A673 (cell line): ENCODE results near the gene MELTF. TPM values are rescaled to one million over a fixed set of nuclear protein-coding genes. Genes with fewer than 3 reads are reported as not detected.

Experiments
- BruUV-seq: library from RNA; stranded (reverse); fragments of 400-500 nt; replicated peaks from 2 replicates; lab custom pipeline; 2021; lab: Mats Ljungman, UMichigan
- CTCF ChIA-PET: fragments of 300-600 bp; sonication (Branson Sonifier 250); formaldehyde crosslinking; loops from one replicate; lab custom pipeline; 2022; ENCODE audit warnings: antibody characterized with exemption; lab: Charles Lee
- POLR2A ChIA-PET: fragments of 300-600 bp; sonication (Branson Sonifier 250); formaldehyde crosslinking; loops from one replicate; lab custom pipeline; 2022; ENCODE audit warnings: antibody characterized with exemption; ENCODE audit not compliant: low non-redundant PET; lab: Charles Lee
- DNase-seq: peaks from one replicate; pipeline ENCODE4 v3.0.0-alpha.2; 2015; ENCODE audit warnings: low spot score
- H3K27ac ChIP-seq: fragments of 200-600 bp; sonication (generic); 2 replicates; pipeline ENCODE4 v1.5.1; 2016; ENCODE audit warnings: mixed run types, low read depth, mild to moderate bottlenecking, mixed read lengths, antibody characterized with exemption, low read length; ENCODE audit not compliant: poor library complexity, severe bottlenecking
- H3K27me3 ChIP-seq: fragments of 200-600 bp; sonication (generic); replicated peaks from 2 replicates; pipeline ENCODE4 v1.6.1; 2017; ENCODE audit warnings: mixed run types, low read depth, mild to moderate bottlenecking, mixed read lengths, antibody characterized with exemption, low read length; ENCODE audit not compliant: insufficient read depth, poor library complexity
- H3K36me3 ChIP-seq: fragments of 200-600 bp; sonication (generic); 2 replicates; pipeline ENCODE4 v1.6.1; 2016; ENCODE audit warnings: mixed run types, mild to moderate bottlenecking, mixed read lengths, antibody characterized with exemption, low read length; ENCODE audit not compliant: insufficient read depth, poor library complexity, severe bottlenecking
- H3K4me1 ChIP-seq: fragments of 200-600 bp; sonication (generic); 2 replicates; pipeline ENCODE4 v1.6.1; 2017; ENCODE audit warnings: mixed run types, mild to moderate bottlenecking, mixed read lengths, antibody characterized with exemption, low read length; ENCODE audit not compliant: insufficient read depth, poor library complexity, severe bottlenecking
- H3K4me3 ChIP-seq: fragments of 200-600 bp; sonication (generic); 2 replicates; pipeline ENCODE4 v1.5.1; 2016; ENCODE audit warnings: low read depth, mixed run types, mild to moderate bottlenecking, mixed read lengths, low read length; ENCODE audit not compliant: poor library complexity, severe bottlenecking
- H3K9me3 ChIP-seq: fragments of 200-600 bp; sonication (generic); 2 replicates; pipeline ENCODE4 v1.6.1; 2016; ENCODE audit warnings: mixed run types, low read depth, mild to moderate bottlenecking, mixed read lengths, antibody characterized with exemption, low read length; ENCODE audit not compliant: poor library complexity, severe bottlenecking
- EZH2 ChIP-seq: fragments of 200-600 bp; sonication (generic); IDR thresholded peaks from 2 replicates; pipeline ENCODE4 v1.6.1; 2017; ENCODE audit warnings: borderline replicate concordance, low read depth, mild to moderate bottlenecking, mixed read lengths, antibody characterized with exemption, low read length; ENCODE audit not compliant: poor library complexity, severe bottlenecking
- intact Hi-C: fragments of 100-400 bp; cut with micrococcal nuclease; formaldehyde crosslinking; loops from one replicate; pipeline ENCODE4 v1.10.0; 2022; ENCODE audit not compliant: unreplicated experiment
- total RNA-seq: library from RNA; stranded (reverse); gene quantifications from 2 replicates; pipeline ENCODE4 v1.2.3, GENCODE V29; 2021
- TF ChIP-seq, protein P1 (sequence below): fragments of 300-800, 200-600 bp; sonication (generic); conservative IDR thresholded peaks from 2 replicates; pipeline ENCODE4 v1.5.1; 2017; ENCODE audit warnings: low read depth, mild to moderate bottlenecking, antibody characterized with exemption, low read length, moderate library complexity, mixed read lengths

Gene MELTF
- total RNA-seq, 1 experiment from 2014 or later: 2.6 TPM

DNA sequence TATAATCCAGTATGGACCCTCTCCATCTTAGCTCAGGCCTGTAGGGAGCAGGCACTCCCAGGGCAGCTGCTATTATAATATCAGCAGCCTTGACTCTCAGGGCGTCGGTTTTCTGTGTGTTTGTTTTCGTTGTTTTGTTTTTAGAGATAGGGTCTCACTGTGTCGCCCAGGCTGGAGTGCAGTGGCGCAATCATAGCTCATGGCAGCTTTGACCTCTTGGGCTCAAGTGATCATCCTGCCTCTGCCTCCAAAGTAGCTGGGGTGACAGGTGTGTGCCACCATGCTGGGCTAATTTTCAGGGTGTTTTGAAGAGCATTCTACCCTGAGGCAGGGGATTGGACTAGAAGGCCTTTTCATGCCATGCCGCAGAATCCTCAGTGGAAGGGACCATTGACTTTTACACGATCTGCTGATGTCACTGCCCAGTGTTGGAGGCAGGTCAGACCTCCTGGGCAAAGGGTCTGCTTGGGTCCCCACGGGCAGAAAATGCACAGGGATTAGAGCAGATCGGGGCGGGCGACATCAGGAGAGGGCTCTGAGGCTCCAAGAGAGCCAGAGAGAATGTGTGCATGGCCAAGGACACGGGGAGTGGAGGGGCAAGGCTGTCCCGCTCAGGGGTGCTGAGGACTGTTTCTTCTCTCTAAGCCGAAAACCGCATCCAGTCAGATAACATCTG is 7.8 kb downstream of the MELTF start:
- intact Hi-C loops: no loop called here
- no peak overlapping the region for H3K4me3 ChIP-seq
- ChIA-PET CTCF (no interaction called here), POLR2A (no interaction called here)
- no peaks in the 10 kb centered on the region for H3K9me3 ChIP-seq
- TF ChIP-seq, protein P1, sequence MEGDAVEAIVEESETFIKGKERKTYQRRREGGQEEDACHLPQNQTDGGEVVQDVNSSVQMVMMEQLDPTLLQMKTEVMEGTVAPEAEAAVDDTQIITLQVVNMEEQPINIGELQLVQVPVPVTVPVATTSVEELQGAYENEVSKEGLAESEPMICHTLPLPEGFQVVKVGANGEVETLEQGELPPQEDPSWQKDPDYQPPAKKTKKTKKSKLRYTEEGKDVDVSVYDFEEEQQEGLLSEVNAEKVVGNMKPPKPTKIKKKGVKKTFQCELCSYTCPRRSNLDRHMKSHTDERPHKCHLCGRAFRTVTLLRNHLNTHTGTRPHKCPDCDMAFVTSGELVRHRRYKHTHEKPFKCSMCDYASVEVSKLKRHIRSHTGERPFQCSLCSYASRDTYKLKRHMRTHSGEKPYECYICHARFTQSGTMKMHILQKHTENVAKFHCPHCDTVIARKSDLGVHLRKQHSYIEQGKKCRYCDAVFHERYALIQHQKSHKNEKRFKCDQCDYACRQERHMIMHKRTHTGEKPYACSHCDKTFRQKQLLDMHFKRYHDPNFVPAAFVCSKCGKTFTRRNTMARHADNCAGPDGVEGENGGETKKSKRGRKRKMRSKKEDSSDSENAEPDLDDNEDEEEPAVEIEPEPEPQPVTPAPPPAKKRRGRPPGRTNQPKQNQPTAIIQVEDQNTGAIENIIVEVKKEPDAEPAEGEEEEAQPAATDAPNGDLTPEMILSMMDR: no peak
- no peak for TF ChIP-seq EZH2
- H3K4me1 ChIP-seq: no peaks in the 10 kb centered on the region
- H3K27me3 ChIP-seq: no peaks in the 10 kb centered on the region
- no peak for DNase-seq
- no TSS peak for BruUV-seq
- no peak overlapping the region for H3K27ac ChIP-seq
- H3K36me3 ChIP-seq: no peaks in the 10 kb centered on the region

DNA sequence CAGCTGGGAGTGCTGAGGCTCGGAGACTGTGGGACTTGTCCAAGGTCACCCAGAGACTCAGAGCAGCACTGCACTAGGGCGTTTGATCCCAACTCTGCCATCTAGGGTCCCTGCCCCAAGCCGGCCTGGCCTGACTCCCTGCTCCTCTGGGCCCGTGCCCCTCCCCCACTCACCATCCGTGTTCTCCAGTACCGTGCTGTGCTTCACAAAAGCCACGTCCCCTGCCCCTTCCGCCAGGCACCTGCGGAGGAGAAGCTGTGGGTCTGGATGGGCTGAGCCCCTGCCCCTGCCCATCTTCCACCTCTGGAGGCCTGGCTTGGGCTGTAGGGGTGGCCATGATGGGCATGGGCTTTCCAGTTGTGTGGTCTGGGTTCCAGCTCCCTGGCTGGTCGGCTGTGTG is 8.4 kb downstream of the MELTF start:
- Histone ChIP-seq H3K27ac (no peak overlapping the region), H3K4me3 (no peak overlapping the region), H3K27me3 (no peaks in the 10 kb centered on the region), H3K9me3 (no peaks in the 10 kb centered on the region), H3K36me3 (no peaks in the 10 kb centered on the region), H3K4me1 (no peaks in the 10 kb centered on the region)
- intact Hi-C loops: no loop called here
- no TSS peak for BruUV-seq
- CTCF ChIA-PET: no interaction called here
- no peak for TF ChIP-seq EZH2
- TF ChIP-seq, protein P1: no peak
- POLR2A ChIA-PET: no interaction called here
- no peak for DNase-seq

DNA sequence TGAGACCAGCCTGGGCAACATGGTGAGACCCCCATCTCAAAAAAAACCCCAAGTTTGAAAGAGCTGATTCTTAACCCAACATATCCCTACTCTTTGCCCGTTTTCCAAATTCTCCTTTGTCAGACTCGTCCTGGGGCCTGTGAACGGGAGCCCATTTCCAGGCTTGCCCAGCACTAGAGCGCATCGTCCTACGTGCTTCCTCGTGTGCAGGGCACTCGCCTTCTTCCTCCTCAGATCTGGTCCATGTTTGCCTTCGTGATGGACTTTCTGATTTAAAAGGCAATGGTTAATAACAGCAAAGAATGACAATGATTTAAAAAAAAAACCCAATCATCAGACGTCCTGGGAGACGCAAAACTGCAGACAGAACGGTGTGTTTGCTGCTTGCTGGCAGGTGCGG is 10.1 kb downstream of the MELTF start:
- Histone ChIP-seq H3K27me3 (no peaks in the 10 kb centered on the region), H3K4me1 (no peaks in the 10 kb centered on the region), H3K4me3 (no peak overlapping the region), H3K9me3 (no peaks in the 10 kb centered on the region), H3K36me3 (no peaks in the 10 kb centered on the region), H3K27ac (no peak overlapping the region)
- POLR2A ChIA-PET: no interaction called here
- TF ChIP-seq, protein P1: no peak
- no peak for TF ChIP-seq EZH2
- CTCF ChIA-PET: interaction anchor here (0.6 kb wide), 1 partner anchor 10 kb away, joined by 3 read pairs; the partner anchor contains the start of gene MELTF
- BruUV-seq: no TSS peak
- DNase-seq: no peak
- intact Hi-C loops: no loop called here
